Measurements from ENCODE around the gene SUSD4. TPM values are rescaled to one million over a fixed set of nuclear protein-coding genes. Genes with fewer than 3 reads are reported as not detected.
"Not testable (repeated sequence)": the region's sequence is repeated elsewhere in the genome, so short reads cannot be mapped to it uniquely, and the experiment has no call there.

Gene SUSD4
- total and polyA plus RNA-seq, 9 of the 15 experiments (the other 6 are each of a cell fraction or from before 2014, with no cell fraction given): 0.06 to 1.7 (median 0.09) TPM; not detected in 4

GRCh38 chr1:223401873-223402789 is 38.2 kb upstream of the SUSD4 start (continued):
- TF ChIP-seq MAFK (IDR thresholded peaks at IDR 0.05; ENCODE audit: low read length) (peak; percentile 84), TARDBP (IDR thresholded peaks at IDR 0.05) (no peak), LEF1 (IDR thresholded peaks at IDR 0.05) (0 out of 2 replicates have a peak, but pooled peaks have one; percentile 49), XRCC3 (IDR thresholded peaks at IDR 0.05) (no peak), SMAD3 (CRISPR knock-in tag; conservative IDR thresholded peaks at IDR 0.05) (0 out of 2 replicates have a peak, but pooled peaks have one; percentile 10), HLTF (IDR thresholded peaks at IDR 0.05) (no peak), ATF7 (IDR thresholded peaks at IDR 0.05) (peak; percentile 91), CHD1 (IDR thresholded peaks at IDR 0.05; ENCODE audit: low read length) (no peak), ZNF23 (CRISPR knock-in tag; IDR thresholded peaks at IDR 0.05) (no peak), ZNF589 (CRISPR knock-in tag; IDR thresholded peaks at IDR 0.05; ENCODE audit: low read depth) (peak; percentile 66), NCOA1 (IDR thresholded peaks at IDR 0.05; ENCODE audit: low read depth) (no peak), ZNF354B (CRISPR knock-in tag; IDR thresholded peaks at IDR 0.05) (no peak)

GRCh38 chr1:223399393-223399792 is 35.4 kb upstream of the SUSD4 start:
- CTCF ChIA-PET (ENCODE audit: low intra/inter-chr PET ratio); H3K4me3 ChIP-seq; H3K27me3 ChIP-seq (ENCODE audit: control insufficient read depth in 2 of 2, insufficient read depth in 2 of 2, low read length in 2 of 2); H3K9ac ChIP-seq (ENCODE audit: insufficient read depth in 1 of 2, low read depth in 2 of 2, low read length in 2 of 2); H4K20me1 ChIP-seq (replicated peaks; ENCODE audit: control insufficient read depth, insufficient read depth, low read length); H3K9me1 ChIP-seq (ENCODE audit: control insufficient read depth, insufficient read depth, low read length); intact Hi-C loops (cut with micrococcal nuclease); in situ Hi-C loops (cut with MboI); ATAC-seq; DNase-seq (ENCODE audit: extremely low read depth in 1 of 4, low spot score in 3 of 4); H3K9me3 ChIP-seq (replicated peaks; ENCODE audit: control insufficient read depth, insufficient read depth, low read depth, low read length); H3K4me2 ChIP-seq (ENCODE audit: insufficient read depth, low read length); H3K36me3 ChIP-seq (ENCODE audit: control insufficient read depth, insufficient read depth, low read length); H2AFZ ChIP-seq (ENCODE audit: low read depth, low read length); H3K27ac ChIP-seq (ENCODE audit: extremely low read depth, low read depth, low read length); H3K79me2 ChIP-seq (ENCODE audit: control insufficient read depth, insufficient read depth, low read length); FAIRE-seq; POLR2A ChIA-PET; BruUV-seq (replicated peaks): not testable (repeated sequence)
- peaks cover 2 to 21% of the 10 kb centered on the region in 2 experiments for H3K4me1 ChIP-seq (replicated peaks in 1 of 2; ENCODE audit: control insufficient read depth in 2 of 2, insufficient read depth in 2 of 2, low read length in 2 of 2)
- peak; percentile 91 for TF ChIP-seq ZNF507 (tag; conservative IDR thresholded peaks at IDR 0.05)
- peak; percentile 77 for TF ChIP-seq ZNF354B (CRISPR knock-in tag; IDR thresholded peaks at IDR 0.05)
- 6% methylated on average over 2 of the region's 6 CpGs for WGBS (ENCODE audit: insufficient coverage, low coverage, missing lambda C conversion rate)

Data from K562 (cell line).